Retina (tissue), 1 donor: Measurements from ENCODE around the gene CRACDL.
"Not testable (repeated sequence)": the region's sequence is repeated elsewhere in the genome, so short reads cannot be mapped to it uniquely, and the experiment has no call there.

Source experiments
- DNase-seq: peaks from one replicate; pipeline ENCODE4 v3.0.0-alpha.2; 2016

Gene CRACDL

DNA sequence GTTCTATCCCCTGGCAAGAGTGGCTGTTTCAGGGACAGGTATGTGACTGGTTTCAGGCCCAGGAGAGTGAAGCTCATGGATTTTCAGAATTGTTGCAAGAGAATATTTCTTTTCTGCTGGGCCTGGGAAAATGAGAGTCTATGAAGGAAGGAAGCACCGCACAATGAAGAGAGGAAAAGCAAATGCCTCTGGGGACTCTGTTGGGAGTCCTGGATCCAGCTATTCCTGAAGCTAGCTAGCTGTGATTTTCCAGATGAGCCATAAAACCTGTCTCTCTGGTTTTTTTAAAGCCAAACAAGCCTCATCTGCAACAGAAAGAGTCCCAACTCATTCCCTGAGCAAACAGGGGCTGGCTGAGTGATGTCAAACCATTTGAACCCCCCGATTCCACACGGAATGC is 53.7 kb downstream of the CRACDL start:
- DNase-seq = no peak

DNA sequence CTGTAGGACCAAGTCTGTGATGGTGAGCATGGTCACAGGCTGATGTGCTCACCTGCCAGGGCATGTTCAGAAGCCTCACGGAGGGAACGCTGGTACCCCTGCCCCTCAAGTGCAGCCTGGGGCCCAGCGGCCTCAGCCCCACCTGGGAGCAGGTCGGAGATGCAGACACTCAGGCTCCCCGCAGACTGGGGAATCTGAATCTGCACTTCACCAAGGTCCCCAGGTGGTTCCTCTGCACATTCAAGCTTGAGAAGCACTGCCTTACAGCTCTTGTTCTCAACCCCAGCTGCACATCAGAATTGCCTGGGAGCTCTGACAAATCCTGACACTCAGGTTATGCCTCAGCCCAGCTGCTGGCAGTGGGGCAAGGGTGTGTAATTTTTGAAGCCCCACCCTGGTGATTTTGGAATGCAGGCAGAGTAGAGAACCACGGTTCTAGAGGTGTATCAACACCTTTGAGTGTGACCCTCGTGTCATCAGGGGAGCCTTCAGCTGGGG is 54.8 kb downstream of the CRACDL start:
- DNase-seq = no peak

DNA sequence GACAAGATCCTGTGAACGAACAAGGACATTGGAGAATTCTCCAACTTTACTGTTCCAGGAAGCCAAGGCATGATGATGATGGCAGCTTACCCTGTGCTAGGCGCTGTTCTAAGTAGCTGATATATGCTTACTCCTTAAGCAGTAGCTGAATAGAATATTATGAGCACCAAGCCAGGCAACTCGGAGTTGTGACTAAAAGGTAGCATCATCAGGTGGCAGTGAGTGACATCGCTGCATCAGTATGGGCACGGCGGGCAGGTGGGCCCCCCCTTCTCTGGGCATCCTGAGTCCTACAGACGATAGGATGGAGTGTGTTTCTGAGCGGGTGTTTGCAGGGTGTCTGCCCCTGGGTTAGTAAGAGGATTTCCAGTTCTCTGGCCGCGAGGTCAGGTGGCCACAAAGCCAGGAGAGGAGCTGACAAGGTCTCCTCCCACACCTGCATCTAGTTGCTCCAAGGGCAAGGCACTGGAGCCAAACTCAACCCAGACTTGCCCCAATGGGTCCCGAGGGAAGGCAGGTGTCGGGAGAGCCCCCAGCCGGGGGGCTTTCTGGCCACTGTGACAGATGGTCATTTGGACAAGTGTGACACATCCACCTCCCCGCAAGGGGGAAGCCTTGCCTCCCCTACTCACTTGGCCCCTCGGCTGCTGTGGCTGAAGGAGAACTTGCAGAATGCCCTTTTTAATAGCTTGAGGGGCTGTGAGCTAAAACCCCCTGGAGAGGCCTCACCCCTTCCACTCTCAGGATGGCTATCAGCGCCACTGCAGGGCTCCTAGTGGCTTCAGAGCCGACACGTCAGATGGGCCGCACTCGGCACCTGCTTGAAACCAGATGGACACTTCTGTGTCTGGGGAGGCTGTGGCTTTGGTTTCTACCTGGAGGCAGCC is 55.5 kb downstream of the CRACDL start:
- no peak for DNase-seq

DNA sequence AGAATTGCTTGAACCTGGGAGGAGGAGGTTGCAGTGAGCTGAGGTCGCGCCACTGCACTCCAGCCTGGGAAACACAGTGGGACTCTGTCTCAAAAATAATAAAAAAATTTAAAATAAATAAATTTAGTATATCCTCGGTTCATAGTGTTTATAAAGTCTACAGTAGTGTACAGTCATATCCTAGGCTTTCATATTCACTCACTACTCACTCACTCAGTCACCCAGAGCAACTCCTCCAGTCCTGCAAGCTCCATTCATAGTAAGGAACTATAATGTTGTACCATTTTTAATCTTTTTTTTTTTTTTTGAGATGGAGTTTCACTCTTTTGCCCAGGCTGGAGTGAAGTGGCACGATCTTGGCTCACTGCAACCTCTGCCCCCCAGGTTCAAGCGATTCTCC is 58.4 kb downstream of the CRACDL start:
- DNase-seq = not testable (repeated sequence)

DNA sequence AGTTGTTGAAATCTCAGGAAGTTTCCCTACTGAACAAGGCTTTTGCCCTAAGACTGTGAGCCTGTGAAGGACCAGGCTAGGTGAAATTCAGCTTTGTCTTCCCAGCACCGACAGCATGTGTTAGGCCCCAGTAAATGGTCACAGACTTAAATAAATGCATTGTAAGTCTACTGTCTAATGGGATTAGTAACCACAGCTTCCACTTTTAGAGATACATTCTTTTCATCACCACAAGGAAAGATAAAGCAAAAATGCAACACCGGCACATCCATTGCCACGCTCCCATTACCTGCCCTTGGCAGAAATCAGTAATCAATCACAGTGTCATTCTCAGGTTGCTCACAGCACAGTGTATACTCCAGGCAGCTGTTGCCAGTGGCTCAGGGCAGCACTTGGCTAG is 59.3 kb downstream of the CRACDL start:
- DNase-seq = no peak

DNA sequence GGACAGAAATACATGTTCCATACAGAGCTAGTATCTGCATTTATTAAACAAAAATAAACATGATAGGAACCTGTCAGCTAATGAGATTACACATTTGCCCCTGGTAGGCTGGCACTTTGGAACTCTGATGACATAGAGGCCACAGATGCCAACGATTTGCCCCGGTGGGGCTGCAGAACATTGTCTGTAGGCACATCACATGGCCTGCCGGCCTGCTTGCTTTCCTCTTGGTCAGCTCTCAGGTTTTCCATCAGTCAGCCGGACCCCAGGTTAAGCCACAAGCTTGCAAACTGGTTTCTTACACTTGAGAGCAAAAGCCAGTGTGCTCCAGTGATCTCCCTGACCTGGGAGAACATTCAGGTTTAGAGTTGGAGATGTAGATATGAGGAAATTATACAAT is 60.3 kb downstream of the CRACDL start:
- DNase-seq = no peak

DNA sequence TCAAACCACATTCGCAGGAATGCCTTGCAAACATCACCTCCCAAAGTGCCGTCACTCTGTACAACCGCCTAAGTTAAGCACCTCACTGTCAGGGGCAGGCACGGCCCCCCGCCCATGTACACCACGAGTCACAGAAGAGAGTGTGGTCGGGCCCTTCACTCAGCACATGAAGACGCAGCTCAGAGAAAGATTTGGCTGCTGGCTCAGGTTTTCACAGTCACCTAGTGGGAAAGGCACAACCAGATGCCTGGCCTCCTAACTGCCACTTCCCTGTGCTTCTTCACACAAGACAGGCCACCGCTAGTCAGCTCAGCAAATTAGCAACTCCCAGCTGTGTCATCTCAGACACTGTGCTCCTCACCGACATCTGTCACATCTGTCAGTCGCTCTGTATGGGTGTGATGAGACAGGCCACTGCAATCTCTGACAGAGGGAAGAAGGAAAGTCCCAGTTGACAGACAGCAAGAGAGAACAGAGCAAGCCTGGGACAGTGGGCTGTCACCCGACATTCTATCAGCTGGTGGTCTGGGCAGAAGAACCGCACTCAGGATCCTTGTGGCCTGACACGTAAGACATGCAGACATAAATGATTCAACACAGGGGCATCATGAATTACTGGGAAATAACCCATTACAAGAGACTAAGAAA is 60.8 kb downstream of the CRACDL start:
- peak; percentile 47 for DNase-seq

DNA sequence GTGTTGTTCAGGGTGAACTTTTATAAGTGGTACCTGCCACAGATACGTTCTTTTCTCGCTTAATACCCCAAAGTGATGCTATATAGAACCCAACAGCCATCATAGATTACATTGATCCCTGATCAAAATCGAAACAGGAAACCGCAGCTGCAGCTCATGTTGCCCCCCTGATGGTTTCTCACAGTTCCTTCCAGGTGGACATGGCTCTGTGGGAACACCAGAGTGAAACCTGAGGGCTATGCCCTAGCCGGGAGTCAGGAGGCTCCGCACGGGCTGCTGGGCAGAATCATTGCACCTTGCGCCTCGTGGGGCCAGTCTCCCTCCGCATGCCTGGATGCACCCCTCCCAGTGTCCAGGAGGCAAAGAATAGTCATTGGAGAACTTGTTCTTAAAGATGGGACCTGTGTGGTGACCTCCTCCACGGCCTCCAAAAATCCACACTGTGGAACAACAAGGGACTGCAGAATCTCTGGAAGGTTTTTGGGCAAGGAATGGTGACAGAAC is 61.8 kb downstream of the CRACDL start:
- DNase-seq = no peak

DNA sequence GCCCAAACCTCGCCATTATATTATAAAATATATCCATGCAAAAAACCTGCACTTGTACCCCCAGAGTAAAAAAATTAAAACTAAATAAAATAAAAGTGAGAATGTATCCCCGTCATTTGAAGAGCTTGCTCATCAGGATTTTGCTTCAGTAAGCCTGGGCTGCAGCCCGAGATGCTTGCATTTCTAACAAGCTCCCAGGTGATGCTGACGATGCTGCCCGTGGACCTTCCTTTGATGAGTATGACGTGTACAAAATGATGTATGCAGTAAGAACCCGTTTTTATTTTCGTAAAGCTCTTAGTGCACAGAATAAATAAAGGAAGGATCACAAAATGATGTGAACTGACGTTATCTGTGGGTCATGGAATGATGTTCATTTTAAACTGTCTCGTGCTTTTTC is 63.5 kb downstream of the CRACDL start:
- DNase-seq = no peak

DNA sequence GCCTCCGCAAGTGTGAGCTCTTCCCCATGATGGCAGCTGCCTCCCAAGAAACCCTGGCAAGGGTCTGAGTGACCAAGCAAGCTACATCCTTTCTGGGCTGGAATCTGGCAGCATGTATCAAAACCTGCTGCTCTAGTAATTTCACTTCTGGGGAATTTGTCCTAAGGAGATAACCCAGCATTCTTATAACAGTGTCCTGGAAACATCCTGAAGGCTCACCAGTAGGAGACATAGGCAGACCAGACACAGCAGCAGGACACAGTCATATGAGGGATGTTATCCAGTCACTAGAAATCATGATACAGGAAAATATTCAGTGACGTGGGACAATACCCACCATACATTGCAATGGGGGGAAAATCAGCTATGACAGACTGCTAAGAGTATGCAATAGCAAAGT is 64.5 kb downstream of the CRACDL start:
- no peak for DNase-seq

DNA sequence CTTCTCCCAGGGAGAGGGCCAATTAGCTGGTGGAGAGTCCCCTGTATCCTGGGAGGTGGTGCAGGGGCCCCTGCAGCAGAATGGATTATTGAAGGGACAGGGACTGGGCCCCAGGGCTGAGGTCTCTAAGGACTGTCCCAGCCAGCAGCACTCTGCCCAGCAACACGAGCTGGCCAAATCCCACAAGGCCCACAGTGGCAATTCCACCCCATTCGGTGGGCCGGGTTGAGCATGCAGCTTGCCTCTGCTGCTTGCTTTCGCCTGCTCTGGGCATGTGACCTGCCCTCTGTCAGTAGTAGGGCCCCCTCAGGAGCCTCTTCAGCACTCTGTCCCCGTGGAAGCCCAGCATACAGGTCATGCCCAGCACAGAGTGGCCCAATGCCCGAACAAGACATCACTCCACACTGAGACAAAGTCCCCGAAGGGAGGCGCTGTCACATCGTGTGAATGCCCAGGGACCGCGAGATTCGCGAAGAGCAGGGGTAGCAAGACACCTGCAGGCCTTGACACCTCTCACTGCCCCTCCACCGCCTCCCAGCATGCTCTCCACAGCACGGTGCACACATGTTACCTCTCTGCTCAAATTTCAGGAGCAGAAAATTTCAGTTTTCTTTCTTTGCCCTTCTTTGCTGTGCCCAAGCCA is 65.4 kb downstream of the CRACDL start:
- DNase-seq = no peak

DNA sequence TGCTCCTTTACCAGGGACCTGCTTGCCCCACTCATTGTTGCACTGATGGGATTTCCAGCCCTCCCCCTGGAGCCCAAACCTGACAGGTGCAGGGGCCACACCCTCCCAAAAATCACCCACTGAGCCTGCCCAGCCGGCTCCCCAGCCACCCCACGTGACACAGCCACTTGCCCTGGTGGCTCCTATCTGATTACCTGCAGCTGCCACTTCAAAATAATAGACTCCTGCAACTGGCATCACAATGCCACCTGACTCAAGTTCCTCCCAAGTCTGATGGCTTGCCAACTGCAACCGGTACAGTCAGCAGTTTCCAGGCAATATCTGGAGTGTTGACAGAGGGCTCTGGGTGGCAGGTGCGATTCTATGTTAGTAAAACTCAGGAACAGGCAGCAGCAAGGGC is 66.2 kb downstream of the CRACDL start:
- no peak for DNase-seq

DNA sequence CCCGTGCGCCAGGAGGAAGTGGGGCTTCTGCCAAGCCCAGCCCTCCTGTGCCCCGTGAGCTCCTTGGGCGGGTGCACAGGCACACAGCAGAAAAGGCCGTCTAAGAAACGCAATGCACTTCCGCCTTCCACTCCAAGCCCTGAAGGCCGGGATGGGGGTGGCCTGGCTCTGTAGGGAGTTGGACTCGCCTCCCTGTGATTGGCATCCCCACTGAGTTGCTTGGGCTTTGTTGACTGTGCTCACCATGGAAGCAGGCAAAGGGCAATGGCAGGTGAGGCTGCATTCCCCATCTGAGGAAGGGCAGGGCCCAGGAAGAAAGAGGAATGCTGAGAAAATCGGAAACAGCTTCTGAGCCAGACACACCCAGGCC is 66.8 kb downstream of the CRACDL start:
- DNase-seq = no peak

DNA sequence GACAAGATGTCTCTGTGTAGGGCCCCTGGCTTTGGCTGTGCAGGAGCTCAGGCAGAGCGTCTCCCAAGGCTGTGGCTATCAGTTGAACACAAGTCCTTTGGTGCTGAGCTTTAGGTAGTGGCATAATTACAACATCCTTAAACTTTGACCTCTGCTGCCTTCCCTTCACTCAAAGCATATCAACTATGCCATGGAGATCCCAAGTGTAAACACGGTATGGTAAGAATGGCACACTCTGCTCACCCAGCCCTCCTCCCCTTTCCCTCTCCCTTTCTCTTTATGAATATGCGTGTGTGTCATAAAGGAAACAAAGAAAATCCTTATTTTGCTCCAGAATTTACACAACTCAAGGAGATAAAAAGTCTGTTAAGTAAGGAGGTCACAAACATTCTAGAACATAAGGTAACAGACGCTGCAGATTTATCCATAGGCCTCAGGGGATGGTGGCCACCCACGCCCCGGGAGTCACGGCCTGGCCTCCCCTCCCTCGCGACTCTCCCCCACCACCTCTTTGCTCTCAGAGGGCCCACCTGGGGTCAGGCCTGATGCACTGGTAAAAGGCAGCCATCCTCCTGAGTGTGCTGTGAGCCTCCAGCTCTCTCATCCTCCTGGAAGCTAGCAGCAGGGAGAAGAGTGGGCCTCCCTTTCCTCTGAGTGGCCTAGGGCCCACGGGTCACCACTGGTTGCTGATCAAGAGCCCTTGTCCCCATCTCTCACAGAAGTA is 67.3 kb downstream of the CRACDL start:
- no peak for DNase-seq

DNA sequence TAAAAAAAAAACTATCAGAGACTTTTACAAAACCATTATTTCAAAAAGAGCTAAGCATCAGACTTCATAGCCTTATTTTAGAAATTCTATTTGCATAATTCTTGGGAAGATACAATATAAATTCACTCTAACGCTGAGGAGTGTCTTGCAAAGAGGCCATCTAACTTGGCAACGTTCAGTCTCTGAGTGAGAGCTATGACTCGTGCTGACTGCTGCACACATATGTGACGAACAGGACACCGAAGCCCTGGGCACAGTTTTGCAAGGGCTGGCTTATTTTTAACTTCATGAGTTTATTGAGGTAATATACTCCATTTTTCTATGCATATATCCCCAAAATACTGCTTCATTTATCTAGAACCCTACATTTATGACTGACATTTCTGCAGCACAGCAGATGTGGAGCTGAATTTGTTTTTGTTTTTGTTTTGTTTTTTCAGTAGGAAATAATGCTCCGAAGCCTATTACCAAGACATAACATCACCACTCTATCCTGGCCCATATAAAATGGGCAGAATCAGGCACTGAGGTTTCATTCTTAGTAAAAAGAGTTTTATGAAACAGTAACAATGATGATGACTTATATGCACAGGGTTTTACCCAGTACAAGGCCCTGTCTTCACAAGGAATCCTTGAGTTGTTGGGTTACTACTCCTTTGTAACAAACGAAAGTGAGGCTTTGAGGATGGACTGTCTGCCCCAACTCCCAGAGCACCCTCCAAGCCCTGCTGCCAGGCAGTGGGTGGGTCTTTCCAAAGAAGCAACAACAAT is 68.3 kb downstream of the CRACDL start:
- DNase-seq = no peak

DNA sequence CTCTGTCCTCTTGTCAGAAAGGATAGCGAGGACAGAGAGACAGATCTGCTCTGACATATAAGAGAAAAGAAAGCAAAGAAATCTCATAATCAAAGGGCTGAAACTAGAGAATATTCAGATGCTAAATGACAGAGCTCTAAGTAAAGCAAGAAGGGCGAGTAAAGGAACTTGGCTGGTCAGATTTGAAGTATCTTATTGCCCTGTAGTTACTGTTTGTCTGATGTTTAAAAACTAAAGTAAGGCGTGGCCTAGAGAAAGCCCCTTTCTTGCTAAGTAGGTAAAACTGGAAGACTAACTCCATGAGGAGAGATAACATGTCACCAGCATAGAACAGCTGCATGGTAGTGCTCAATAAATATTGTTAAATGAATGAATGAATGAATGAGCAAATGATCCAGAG is 70.0 kb downstream of the CRACDL start:
- DNase-seq = no peak

DNA sequence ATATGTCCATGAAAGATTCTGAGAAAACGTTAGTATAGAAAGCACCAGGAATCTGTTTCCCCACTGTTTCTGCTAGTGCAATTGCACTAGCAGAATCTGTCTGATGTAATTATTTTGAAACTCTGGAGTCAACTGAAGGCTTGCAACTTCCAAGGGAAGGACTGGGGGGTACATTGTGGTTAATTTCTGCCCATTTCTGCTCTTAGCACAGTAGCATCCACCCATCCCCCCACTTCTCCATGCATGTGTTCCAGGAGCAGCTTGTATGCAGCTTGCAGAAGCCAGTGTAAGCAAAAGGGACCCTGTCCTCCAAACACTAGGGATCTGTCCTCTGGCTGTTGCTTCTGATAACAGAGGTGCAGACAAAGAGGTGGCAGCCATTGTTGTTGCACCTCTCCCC is 74.4 kb downstream of the CRACDL start:
- no peak for DNase-seq

DNA sequence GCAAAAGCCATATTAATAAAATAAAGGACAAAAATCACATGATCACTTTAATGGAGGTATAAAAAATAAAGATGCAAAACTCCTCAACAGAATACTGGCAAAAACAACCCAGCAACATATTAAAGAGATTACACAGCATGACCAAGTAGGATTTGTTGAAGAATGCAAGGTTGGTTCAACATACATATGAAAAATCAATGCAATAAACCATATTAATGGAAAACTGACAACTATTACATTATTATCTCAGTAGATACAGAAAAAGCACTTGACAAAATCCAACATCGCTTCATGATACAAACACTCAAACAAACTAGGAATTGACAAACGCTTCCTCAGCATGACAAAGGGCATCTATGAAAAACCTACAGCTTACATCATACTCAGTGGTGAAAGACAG is 76.7 kb downstream of the CRACDL start:
- no peak for DNase-seq

DNA sequence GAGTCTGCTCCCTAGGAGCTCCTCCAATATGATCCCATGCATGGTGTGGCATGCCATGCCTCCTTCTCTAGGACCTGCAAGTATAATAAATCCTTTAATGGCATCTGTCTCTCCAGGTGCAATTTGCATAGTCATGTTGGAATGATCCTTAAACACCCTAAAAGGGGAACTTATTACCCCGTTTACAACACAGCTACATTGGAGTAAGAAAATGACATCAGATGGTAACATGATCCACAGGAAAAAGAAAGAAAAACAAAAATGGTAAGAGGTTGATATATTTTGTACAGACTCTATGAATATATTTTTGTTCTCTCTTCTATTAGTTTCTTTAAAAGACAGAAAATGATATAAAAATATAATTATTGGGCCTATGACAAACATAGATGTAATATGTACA is 79.0 kb downstream of the CRACDL start:
- no peak for DNase-seq

DNA sequence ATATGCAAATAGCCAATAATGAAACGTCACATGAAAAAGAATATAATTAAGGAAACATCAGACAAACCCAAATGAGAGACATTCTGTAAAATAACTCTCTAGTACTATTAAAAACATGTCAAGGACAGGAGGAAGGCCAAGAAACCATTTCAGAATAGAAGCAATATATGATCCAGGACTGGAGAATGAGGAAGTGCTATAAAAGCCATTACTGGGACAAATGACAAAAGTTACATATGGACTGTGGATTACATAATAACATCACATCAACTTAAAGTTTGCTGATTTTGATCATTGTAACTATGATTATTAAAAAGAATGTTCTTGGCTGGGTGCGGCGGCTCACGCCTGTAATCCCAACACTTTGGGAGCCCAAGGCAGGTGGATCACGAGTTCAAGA is 81.3 kb downstream of the CRACDL start:
- no peak for DNase-seq

DNA sequence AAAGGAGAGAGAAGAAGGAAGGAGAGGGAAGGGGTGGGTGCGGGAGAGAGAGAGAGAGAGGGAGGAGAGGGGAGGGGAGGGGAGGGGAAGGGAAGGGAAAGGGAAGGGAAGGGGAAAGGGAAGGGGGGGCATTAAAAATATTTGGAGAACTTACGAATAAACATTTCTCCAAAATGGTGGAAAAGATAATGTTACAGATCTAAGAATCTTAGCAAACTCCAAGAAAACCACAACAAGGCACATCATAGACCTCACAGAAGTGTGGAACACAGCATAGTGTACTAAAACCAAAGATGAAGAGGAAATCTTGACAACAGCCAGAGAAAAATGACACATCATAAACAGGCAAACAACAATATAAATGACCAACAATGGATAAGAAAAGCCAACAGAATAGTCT is 83.1 kb downstream of the CRACDL start:
- no peak for DNase-seq

DNA sequence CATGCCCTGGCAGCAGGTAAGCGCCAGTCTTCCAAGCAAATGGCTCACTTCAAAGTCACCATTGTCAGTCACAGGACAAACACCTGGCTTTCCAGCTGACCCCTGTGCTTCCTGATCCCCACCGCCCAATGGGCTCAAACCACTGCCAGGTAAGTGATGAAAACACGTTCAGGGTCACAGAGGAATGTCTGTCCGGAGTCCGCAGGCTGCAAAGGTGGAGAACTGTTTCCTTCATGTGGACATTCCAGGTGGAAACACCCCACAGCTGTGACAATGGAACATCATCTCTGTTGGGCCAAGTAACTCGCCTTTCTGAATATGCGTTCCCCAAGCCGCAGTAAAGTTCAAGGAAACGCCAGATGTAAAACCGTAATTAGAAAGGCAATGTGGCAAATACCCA is 86.0 kb downstream of the CRACDL start:
- DNase-seq = no peak
